BLaER1 (cell line): ENCODE data around the gene IFNA2.
"Not testable (repeated sequence)": the region's sequence is repeated elsewhere in the genome, so short reads cannot be mapped to it uniquely, and the experiment has no call there.

Experiments
- H3K27ac ChIP-seq: shearing (Covaris generic); formaldehyde crosslinking; 2 replicates; pipeline ENCODE4 v1.8.1; 2022
- H3K27me3 ChIP-seq: shearing (Covaris generic); formaldehyde crosslinking; 2 replicates; pipeline ENCODE4 v1.8.1; 2022
- H3K36me3 ChIP-seq: shearing (Covaris generic); formaldehyde crosslinking; 2 replicates; pipeline ENCODE4 v1.8.1; 2022
- H3K4me1 ChIP-seq: shearing (Covaris generic); formaldehyde crosslinking; 2 replicates; pipeline ENCODE4 v1.8.1; 2022
- H3K4me2 ChIP-seq: shearing (Covaris generic); formaldehyde crosslinking; 2 replicates; pipeline ENCODE4 v1.8.1; 2022
- H3K4me3 ChIP-seq: shearing (Covaris generic); formaldehyde crosslinking; 2 replicates; pipeline ENCODE4 v1.8.1; 2022
- H3K9ac ChIP-seq: shearing (Covaris generic); formaldehyde crosslinking; 2 replicates; pipeline ENCODE4 v1.8.1; 2022
- H3K9me3 ChIP-seq: shearing (Covaris generic); formaldehyde crosslinking; 2 replicates; pipeline ENCODE4 v1.8.1; 2022
- H4K20me1 ChIP-seq: shearing (Covaris generic); formaldehyde crosslinking; 2 replicates; pipeline ENCODE4 v1.8.1; 2022
- Cebpa-rat ChIP-seq: shearing (Covaris generic); IDR thresholded peaks from 2 replicates; pipeline ENCODE4 v1.8.1; 2022

IFNA2 gene

GRCh38 chr9:21383627-21384026 is 1.6 kb downstream of the IFNA2 start:
- H3K4me2 ChIP-seq = no peak overlapping the region
- no peaks in the 10 kb centered on the region for H3K9me3 ChIP-seq
- no peaks in the 10 kb centered on the region for H3K36me3 ChIP-seq
- H4K20me1 ChIP-seq = no peaks in the 10 kb centered on the region
- no peak overlapping the region for H3K27ac ChIP-seq
- H3K4me1 ChIP-seq = peaks cover 37% of the 10 kb centered on the region
- H3K4me3 ChIP-seq = no peak overlapping the region
- no peaks in the 10 kb centered on the region for H3K27me3 ChIP-seq
- no peak overlapping the region for H3K9ac ChIP-seq
- TF ChIP-seq Cebpa-rat = no peak

DNA sequence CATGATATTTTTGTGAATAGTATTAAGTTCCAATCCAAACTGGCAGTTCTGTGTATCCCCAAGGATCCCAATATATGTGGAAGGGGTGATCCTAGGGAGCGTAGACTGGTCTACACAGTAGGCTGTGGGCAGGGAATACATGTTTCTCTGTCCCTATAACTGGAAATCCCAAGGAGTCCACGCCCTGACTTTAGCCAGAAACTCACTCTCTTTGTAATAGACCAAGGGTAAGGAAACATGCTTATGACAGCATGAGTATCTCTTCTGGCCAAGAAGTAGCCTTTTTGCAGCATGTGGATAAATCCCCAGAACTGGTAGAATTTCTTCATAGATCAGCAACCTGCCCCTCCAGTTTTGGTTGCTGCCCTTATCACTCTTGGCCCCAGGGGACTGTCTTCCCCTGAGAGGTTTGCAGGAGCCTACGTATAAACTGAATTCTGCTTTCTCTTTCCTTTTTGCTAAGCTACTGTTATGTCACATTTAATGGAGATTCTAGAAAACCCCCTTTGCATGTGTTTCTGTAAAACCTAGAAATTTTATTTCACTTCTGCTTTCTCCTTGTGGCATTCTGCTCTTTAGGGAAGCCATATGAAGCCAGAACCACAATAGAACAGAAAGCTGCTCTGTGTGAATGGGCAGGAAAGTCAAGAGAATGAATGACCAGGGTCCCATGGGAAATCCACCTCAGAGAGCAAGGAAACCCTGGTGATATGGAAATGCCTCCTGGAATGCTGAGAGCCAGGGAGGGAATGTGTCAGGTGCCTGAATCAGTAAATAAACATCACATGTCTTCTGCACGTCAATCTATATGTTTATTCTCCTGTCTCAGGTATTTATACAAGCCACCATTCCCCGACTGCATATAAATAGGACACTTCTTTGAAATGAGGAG is 3.5 kb downstream of the IFNA2 start:
- peak overlapping the region; percentile 73 for H3K4me2 ChIP-seq
- no peaks in the 10 kb centered on the region for H3K36me3 ChIP-seq
- H3K4me3 ChIP-seq = peak overlapping the region; percentile 17; the same call in 1 of the 2 replicates
- no peak overlapping the region for H3K9ac ChIP-seq
- no peak overlapping the region for H3K27ac ChIP-seq
- H3K27me3 ChIP-seq = no peaks in the 10 kb centered on the region
- H4K20me1 ChIP-seq = no peaks in the 10 kb centered on the region
- H3K9me3 ChIP-seq = no peaks in the 10 kb centered on the region
- peaks cover 39% of the 10 kb centered on the region for H3K4me1 ChIP-seq
- TF ChIP-seq Cebpa-rat = no peak

DNA sequence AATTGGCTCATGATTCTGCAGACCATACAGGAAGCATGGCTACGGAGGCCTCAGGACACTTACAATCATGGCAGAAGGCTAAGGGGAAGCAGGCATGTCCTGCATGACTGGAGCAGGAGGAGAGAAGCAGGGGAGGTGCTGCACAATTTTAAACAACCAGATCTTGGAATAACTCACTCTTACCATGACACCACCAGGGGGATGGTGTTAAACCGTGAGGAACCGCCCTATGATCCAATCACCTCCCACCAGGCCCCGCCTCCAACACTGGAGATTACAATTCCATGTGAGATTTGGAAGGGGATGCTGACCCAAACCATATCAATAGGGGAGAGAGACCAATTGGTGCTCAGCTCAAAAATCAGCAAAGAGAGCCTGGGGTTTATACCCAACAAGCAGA is 13.7 kb downstream of the IFNA2 start:
- H3K4me3 ChIP-seq, H3K9ac ChIP-seq, H3K27me3 ChIP-seq, H3K4me2 ChIP-seq, H4K20me1 ChIP-seq, H3K9me3 ChIP-seq, H3K36me3 ChIP-seq, H3K27ac ChIP-seq, H3K4me1 ChIP-seq: not testable (repeated sequence)

- H3K4me2 ChIP-seq = no peak within 1 kb of the TSS
- no peak for TF ChIP-seq Cebpa-rat
- no peaks in the 10 kb centered on the region for H3K27me3 ChIP-seq
- H3K36me3 ChIP-seq = no peaks in the 10 kb centered on the region
- H3K9ac ChIP-seq = no peak within 1 kb of the TSS
- H3K27ac ChIP-seq = no peak within 1 kb of the TSS
- no peaks in the 10 kb centered on the region for H3K9me3 ChIP-seq
- H4K20me1 ChIP-seq = no peaks in the 10 kb centered on the region
- H3K4me3 ChIP-seq = no peak within 1 kb of the TSS
- no peaks in the 10 kb centered on the region for H3K4me1 ChIP-seq
Measured at GRCh38 chr9:21367957-21368356, 17.2 kb downstream of the IFNA2 start, which contains the start of gene IFNA13. IFNA13 (minus strand) TSS chr9:21368057; CDS start chr9:21368010, 47 bp downstream.

DNA sequence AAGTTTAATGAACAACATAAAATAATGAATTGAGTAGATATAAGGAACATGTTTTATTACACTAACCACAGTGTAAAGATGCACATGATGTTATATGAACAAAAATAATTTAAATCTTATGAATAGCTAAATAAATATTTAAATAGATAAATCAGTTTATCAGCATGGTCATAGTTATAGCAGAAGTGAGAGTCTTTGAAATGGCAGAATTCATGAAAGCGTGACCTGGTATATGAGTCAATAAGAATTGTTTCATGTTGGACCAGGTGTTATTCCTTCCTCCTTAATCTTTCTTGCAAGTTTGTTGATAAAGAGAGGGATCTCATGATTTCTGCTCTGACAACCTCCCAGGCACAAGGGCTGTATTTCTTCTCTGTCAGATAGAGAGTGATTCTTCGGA is 18.0 kb downstream of the IFNA2 start:
- H3K9ac ChIP-seq, H3K9me3 ChIP-seq, H3K4me1 ChIP-seq, H3K36me3 ChIP-seq, H4K20me1 ChIP-seq, H3K27ac ChIP-seq, H3K4me3 ChIP-seq, H3K27me3 ChIP-seq, H3K4me2 ChIP-seq: not testable (repeated sequence)

- H3K36me3 ChIP-seq = no peaks in the 10 kb centered on the region
- H3K4me3 ChIP-seq = no peak overlapping the region
- no peak for TF ChIP-seq Cebpa-rat
- H3K9me3 ChIP-seq = no peaks in the 10 kb centered on the region
- no peak overlapping the region for H3K4me2 ChIP-seq
- no peaks in the 10 kb centered on the region for H4K20me1 ChIP-seq
- H3K4me1 ChIP-seq = peaks cover 21% of the 10 kb centered on the region
- no peak overlapping the region for H3K9ac ChIP-seq
- no peaks in the 10 kb centered on the region for H3K27me3 ChIP-seq
- H3K27ac ChIP-seq = no peak overlapping the region
Measured at GRCh38 chr9:21362287-21362686, 22.9 kb downstream of the IFNA2 start.

DNA sequence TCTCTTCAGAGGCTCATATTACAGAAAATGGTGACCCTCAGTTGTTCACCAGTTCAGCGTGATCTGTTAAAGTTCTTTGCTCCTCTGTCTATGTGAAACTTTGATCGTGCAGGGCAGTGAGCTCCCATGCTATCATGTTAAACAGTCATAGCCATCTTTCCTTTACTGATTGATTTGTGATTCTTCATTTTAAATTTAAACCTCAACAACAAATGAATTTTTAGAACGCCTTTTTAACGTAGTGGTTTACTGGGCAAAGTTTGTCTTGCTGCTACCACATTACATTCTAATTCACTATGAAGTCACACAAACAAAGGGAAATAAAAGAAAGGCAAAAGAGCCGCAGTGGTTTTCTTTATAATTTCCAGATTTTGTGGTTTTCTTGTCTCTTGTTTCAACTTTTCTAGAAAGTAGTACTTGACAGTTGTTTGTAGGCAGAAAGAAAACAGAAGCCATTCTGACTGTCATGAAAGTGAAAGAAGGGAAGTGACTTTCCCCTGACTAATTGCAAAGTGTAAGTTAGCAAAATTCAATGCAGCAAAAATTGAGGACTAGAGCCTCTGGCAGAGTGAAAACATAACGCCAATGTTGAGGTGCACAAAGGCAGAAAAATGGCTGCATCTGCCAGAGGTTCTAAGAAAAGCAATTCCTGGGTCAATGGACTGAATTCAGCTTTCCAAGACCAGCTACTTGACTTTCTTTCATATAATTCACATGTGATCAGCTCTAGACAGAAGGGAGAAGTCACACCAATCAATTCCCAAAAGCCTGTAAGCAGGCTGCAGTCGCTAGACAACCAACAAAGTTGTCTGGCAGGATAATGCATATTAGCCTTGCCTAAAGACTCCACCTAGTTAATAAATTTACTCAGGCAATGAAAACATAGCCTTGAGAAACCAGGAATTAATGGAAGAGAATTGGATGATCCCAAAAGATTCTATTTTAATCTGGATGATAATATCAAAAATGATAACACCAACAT is 27.4 kb downstream of the IFNA2 start:
- H3K27me3 ChIP-seq = no peaks in the 10 kb centered on the region
- peaks cover 21% of the 10 kb centered on the region for H3K4me1 ChIP-seq
- no peaks in the 10 kb centered on the region for H3K36me3 ChIP-seq
- H3K27ac ChIP-seq = no peak overlapping the region
- no peaks in the 10 kb centered on the region for H4K20me1 ChIP-seq
- H3K9ac ChIP-seq = no peak overlapping the region
- peaks cover 6% of the 10 kb centered on the region; the same call in 1 of the 2 replicates for H3K9me3 ChIP-seq
- no peak overlapping the region for H3K4me3 ChIP-seq
- peak overlapping the region; percentile 50 for H3K4me2 ChIP-seq
- TF ChIP-seq Cebpa-rat = no peak

DNA sequence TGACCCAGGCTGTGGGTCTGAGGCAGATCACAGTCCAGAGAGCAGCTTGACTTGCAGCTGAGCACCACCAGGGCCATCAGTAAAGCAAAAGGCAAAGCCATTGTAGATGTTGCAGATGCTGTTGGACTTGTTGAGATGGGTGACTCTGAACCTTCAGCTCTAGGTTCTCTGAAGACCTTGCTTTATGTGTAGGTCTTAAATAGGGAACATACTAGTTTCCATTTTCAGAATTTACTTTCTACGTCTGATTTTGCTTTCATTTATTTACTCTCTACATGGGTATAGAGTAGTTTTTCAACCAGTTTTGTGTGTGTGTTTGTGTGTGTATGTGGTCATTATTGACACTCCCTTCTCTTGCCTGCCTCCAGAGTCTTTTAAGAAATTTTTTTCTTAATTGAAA is 34.4 kb downstream of the IFNA2 start, which contains the start of gene IFNA6:
Gene IFNA6 (minus strand): TSS at position 101 of the 400 bp plus-strand sequence. CDS start 0 bp downstream, at position 101.
- Histone ChIP-seq H3K27ac (no peak within 1 kb of the TSS), H3K4me3 (no peak within 1 kb of the TSS), H3K4me1 (no peaks in the 10 kb centered on the region), H3K36me3 (no peaks in the 10 kb centered on the region), H3K9me3 (peaks cover 6% of the 10 kb centered on the region; the same call in 1 of the 2 replicates), H3K9ac (no peak within 1 kb of the TSS), H3K4me2 (no peak within 1 kb of the TSS), H3K27me3 (no peaks in the 10 kb centered on the region), H4K20me1 (no peaks in the 10 kb centered on the region)
- no peak for TF ChIP-seq Cebpa-rat

GRCh38 chr9:21348430-21348970 is 36.7 kb downstream of the IFNA2 start:
- no peak overlapping the region for H3K4me3 ChIP-seq
- no peak for TF ChIP-seq Cebpa-rat
- no peaks in the 10 kb centered on the region for H4K20me1 ChIP-seq
- H3K27me3 ChIP-seq = no peaks in the 10 kb centered on the region
- H3K9me3 ChIP-seq = peaks cover 9% of the 10 kb centered on the region
- no peak overlapping the region for H3K9ac ChIP-seq
- H3K36me3 ChIP-seq = no peaks in the 10 kb centered on the region
- no peak overlapping the region for H3K27ac ChIP-seq
- 0 out of 2 replicates have a peak, but pooled peaks cover 7% of the 10 kb centered on the region for H3K4me1 ChIP-seq
- no peak overlapping the region for H3K4me2 ChIP-seq
